WERI-Rb-1 (cell line): ENCODE data around the gene SIAH3.

Experiments used
- DNase-seq: peaks from one replicate; pipeline ENCODE4 v3.0.0-alpha.2; 2020
- H3K27ac ChIP-seq: fragments of 250-450 bp; sonication (Bioruptor Pico); 2 replicates; pipeline ENCODE4 v1.5.1; 2020; ENCODE audit warnings: mild to moderate bottlenecking, moderate library complexity
- H3K27me3 ChIP-seq: fragments of 250-450 bp; sonication (Bioruptor Pico); 2 replicates; pipeline ENCODE4 v1.5.1; 2021; ENCODE audit warnings: mild to moderate bottlenecking, low read depth, moderate library complexity; ENCODE audit not compliant: insufficient read depth, severe bottlenecking
- H3K36me3 ChIP-seq: fragments of 250-450 bp; sonication (Bioruptor Pico); 2 replicates; pipeline ENCODE4 v1.5.1; 2020; ENCODE audit warnings: mild to moderate bottlenecking, moderate library complexity
- H3K4me3 ChIP-seq: 2 replicates; pipeline ENCODE4 v1.5.1; 2011; ENCODE audit warnings: low read depth, mild to moderate bottlenecking, control low read depth, low read length
- H3K9me3 ChIP-seq: fragments of 250-450 bp; sonication (Bioruptor Pico); 2 replicates; pipeline ENCODE4 v1.5.1; 2021; ENCODE audit warnings: mild to moderate bottlenecking, moderate library complexity; ENCODE audit not compliant: severe bottlenecking
- CTCF ChIP-seq: IDR thresholded peaks from 2 replicates; pipeline ENCODE4 v1.5.1; 2011; ENCODE audit warnings: low read depth, mild to moderate bottlenecking, control low read depth, inconsistent platforms, low read length

Gene SIAH3

GRCh38 chr13:45889590-45890243, 38.2 kb upstream of the SIAH3 start:
- Histone ChIP-seq H3K4me3 (no peak overlapping the region), H3K27me3 (no peaks in the 10 kb centered on the region), H3K9me3 (no peaks in the 10 kb centered on the region), H3K27ac (no peak overlapping the region), H3K36me3 (no peaks in the 10 kb centered on the region)
- no peak for TF ChIP-seq CTCF
- DNase-seq, result no peak

GRCh38 chr13:45886466-45886865, 34.9 kb upstream of the SIAH3 start:
- no peak for DNase-seq
- no peak overlapping the region for H3K27ac ChIP-seq
- TF ChIP-seq CTCF, result no peak
- H3K36me3 ChIP-seq, result no peaks in the 10 kb centered on the region
- H3K4me3 ChIP-seq, result no peak overlapping the region
- no peaks in the 10 kb centered on the region for H3K9me3 ChIP-seq
- no peaks in the 10 kb centered on the region for H3K27me3 ChIP-seq

GRCh38 chr13:45885194-45885593, 33.6 kb upstream of the SIAH3 start:
- no peak for TF ChIP-seq CTCF

GRCh38 chr13:45882626-45883025, 31.1 kb upstream of the SIAH3 start:
- Histone ChIP-seq H3K4me3 (no peak overlapping the region), H3K36me3 (no peaks in the 10 kb centered on the region), H3K27ac (no peak overlapping the region), H3K9me3 (no peaks in the 10 kb centered on the region), H3K27me3 (no peaks in the 10 kb centered on the region)
- TF ChIP-seq CTCF, result no peak
- DNase-seq, result no peak

More at GRCh38 chr13:45885194-45885593, 33.6 kb upstream of the SIAH3 start:
- no peaks in the 10 kb centered on the region for H3K9me3 ChIP-seq
- no peaks in the 10 kb centered on the region for H3K36me3 ChIP-seq
- H3K27ac ChIP-seq, result no peak overlapping the region
- no peaks in the 10 kb centered on the region for H3K27me3 ChIP-seq
- H3K4me3 ChIP-seq, result no peak overlapping the region
- DNase-seq, result no peak

GRCh38 chr13:45881353-45881752, 29.8 kb upstream of the SIAH3 start:
- no peaks in the 10 kb centered on the region for H3K9me3 ChIP-seq
- H3K27me3 ChIP-seq, result no peaks in the 10 kb centered on the region
- H3K27ac ChIP-seq, result no peak overlapping the region
- no peak overlapping the region for H3K4me3 ChIP-seq
- DNase-seq, result no peak
- no peaks in the 10 kb centered on the region for H3K36me3 ChIP-seq
- TF ChIP-seq CTCF, result no peak

GRCh38 chr13:45880242-45880641, 28.7 kb upstream of the SIAH3 start:
- Histone ChIP-seq H3K4me3 (no peak overlapping the region), H3K36me3 (no peaks in the 10 kb centered on the region), H3K27ac (no peak overlapping the region), H3K27me3 (no peaks in the 10 kb centered on the region), H3K9me3 (no peaks in the 10 kb centered on the region)
- DNase-seq, result no peak
- no peak for TF ChIP-seq CTCF
